ENCODE data around the gene MED15. TPM values are rescaled to one million over a fixed set of nuclear protein-coding genes. Genes with fewer than 3 reads are reported as not detected.

Gene MED15
- total RNA-seq, 1 donor from 2014 or later, result 11.4 TPM

GRCh38 chr22:20577045-20577444 is 69.6 kb downstream of the MED15 start:
- Histone ChIP-seq H3K27ac (no peak overlapping the region), H4K20me1 (ENCODE audit: low read depth) (peaks cover under 1% of the 10 kb centered on the region), H3F3A (ENCODE audit: low read depth) (no peaks in the 10 kb centered on the region), H2AFZ (replicated peaks) (no peak overlapping the region), H3K36me3 (no peaks in the 10 kb centered on the region), H3K9ac (no peak overlapping the region), H3K4me1 (no peaks in the 10 kb centered on the region), H3K9me3 (ENCODE audit: low read depth) (no peaks in the 10 kb centered on the region), H3K4me2 (no peak overlapping the region), H3K79me2 (ENCODE audit: low read depth) (no peaks in the 10 kb centered on the region), H3K4me3 (no peak overlapping the region), H3K27me3 (no peaks in the 10 kb centered on the region)
- TF ChIP-seq EZH2 (IDR thresholded peaks at IDR 0.05) (no peak), CTCF (IDR thresholded peaks at IDR 0.05) (no peak), EZH2phosphoT487 (IDR thresholded peaks at IDR 0.05) (no peak)
- Mint-ChIP-seq H3K9me3 (no peaks in the 10 kb centered on the region), H3K27ac (no peak overlapping the region), H3K4me3 (no peak overlapping the region), H3K4me1 (peaks cover 5% of the 10 kb centered on the region), H3K36me3 (peaks cover 15% of the 10 kb centered on the region), H3K27me3 (ENCODE audit: insufficient read depth, low read depth) (peaks cover 6% of the 10 kb centered on the region)
- no peak for DNase-seq (ENCODE audit: low spot score)

GRCh38 chr22:20577549-20577975 is 70.2 kb downstream of the MED15 start:
- no peak overlapping the region for H3K9ac ChIP-seq
- no peaks in the 10 kb centered on the region for H3K4me1 ChIP-seq
- no peak overlapping the region for H3K27ac ChIP-seq
- no peak overlapping the region for H3K4me2 ChIP-seq
- H3K79me2 ChIP-seq (ENCODE audit: low read depth), result no peaks in the 10 kb centered on the region
- H3K9me3 ChIP-seq (ENCODE audit: low read depth), result no peaks in the 10 kb centered on the region
- no peaks in the 10 kb centered on the region for H3K27me3 ChIP-seq
- peaks cover 12% of the 10 kb centered on the region for H3K36me3 Mint-ChIP-seq
- peaks cover 6% of the 10 kb centered on the region for H3K27me3 Mint-ChIP-seq (ENCODE audit: insufficient read depth, low read depth)
- no peaks in the 10 kb centered on the region for H3F3A ChIP-seq (ENCODE audit: low read depth)
- no peaks in the 10 kb centered on the region for H3K36me3 ChIP-seq
- H2AFZ ChIP-seq (replicated peaks), result no peak overlapping the region
- TF ChIP-seq CTCF (IDR thresholded peaks at IDR 0.05) (no peak), EZH2 (IDR thresholded peaks at IDR 0.05) (no peak), EZH2phosphoT487 (IDR thresholded peaks at IDR 0.05) (no peak)
- no peaks in the 10 kb centered on the region for H4K20me1 ChIP-seq (ENCODE audit: low read depth)
- H3K4me1 Mint-ChIP-seq, result peaks cover 5% of the 10 kb centered on the region
- no peak for DNase-seq (ENCODE audit: low spot score)
- no peaks in the 10 kb centered on the region for H3K9me3 Mint-ChIP-seq
- H3K4me3 Mint-ChIP-seq, result no peak overlapping the region
- H3K27ac Mint-ChIP-seq, result peak overlapping the region; percentile 29
- no peak overlapping the region for H3K4me3 ChIP-seq

GRCh38 chr22:20578192-20578591 is 70.8 kb downstream of the MED15 start:
- H3K4me2 ChIP-seq, result no peak overlapping the region
- H4K20me1 ChIP-seq (ENCODE audit: low read depth), result no peaks in the 10 kb centered on the region
- H3F3A ChIP-seq (ENCODE audit: low read depth), result no peaks in the 10 kb centered on the region
- Mint-ChIP-seq H3K9me3 (no peaks in the 10 kb centered on the region), H3K27me3 (ENCODE audit: insufficient read depth, low read depth) (peaks cover 6% of the 10 kb centered on the region), H3K36me3 (peaks cover 12% of the 10 kb centered on the region), H3K27ac (no peak overlapping the region), H3K4me3 (no peak overlapping the region), H3K4me1 (peaks cover 5% of the 10 kb centered on the region)
- no peaks in the 10 kb centered on the region for H3K9me3 ChIP-seq (ENCODE audit: low read depth)
- H3K4me3 ChIP-seq, result no peak overlapping the region
- no peaks in the 10 kb centered on the region for H3K36me3 ChIP-seq
- H3K9ac ChIP-seq, result no peak overlapping the region
- no peaks in the 10 kb centered on the region for H3K4me1 ChIP-seq
- no peak for DNase-seq (ENCODE audit: low spot score)
- no peaks in the 10 kb centered on the region for H3K79me2 ChIP-seq (ENCODE audit: low read depth)
- no peak overlapping the region for H2AFZ ChIP-seq (replicated peaks)
- H3K27ac ChIP-seq, result no peak overlapping the region
- no peaks in the 10 kb centered on the region for H3K27me3 ChIP-seq
- no peak for TF ChIP-seq EZH2phosphoT487 (IDR thresholded peaks at IDR 0.05)
- TF ChIP-seq CTCF (IDR thresholded peaks at IDR 0.05), result no peak
- no peak for TF ChIP-seq EZH2 (IDR thresholded peaks at IDR 0.05)

Data from neural progenitor cell (in vitro differentiated cells).